Measurements from ENCODE around the gene CCDC8.

The CCDC8 gene

DNA sequence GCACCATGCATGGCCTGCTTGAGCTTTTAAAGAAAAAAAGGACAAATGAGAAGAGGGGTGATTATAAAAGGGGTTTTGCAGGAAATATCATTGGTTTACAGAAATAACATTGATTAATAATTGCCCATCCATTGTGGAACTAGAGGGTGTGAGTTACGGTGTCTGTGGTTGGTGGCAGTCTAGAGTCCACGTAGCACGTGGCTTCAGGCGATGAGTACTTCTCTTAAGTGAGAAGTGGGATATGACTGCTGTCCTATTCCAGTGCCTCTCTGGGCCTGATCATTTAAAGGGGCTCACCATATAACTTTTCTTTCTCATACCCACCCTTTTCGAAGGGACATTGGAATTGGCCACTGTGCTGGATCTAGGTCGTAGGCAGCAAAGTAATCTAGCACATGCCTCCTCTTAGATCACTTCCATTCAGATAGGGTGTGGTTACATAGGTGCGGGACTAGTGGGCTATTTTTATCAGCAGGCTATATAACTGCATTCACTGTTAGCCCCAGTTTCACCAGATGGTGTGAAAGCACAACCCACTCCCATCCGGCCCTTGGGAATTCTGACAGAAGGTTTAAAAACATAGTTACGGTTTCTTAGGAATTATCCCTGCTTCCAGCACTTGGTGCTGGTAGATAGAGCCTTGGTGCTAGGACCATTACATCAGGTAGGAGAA lies 46.6 kb downstream of the CCDC8 start:
- H3K4me3 ChIP-seq (ENCODE audit: low read depth, low read length): no peak overlapping the region
- DNase-seq (ENCODE audit: low read depth): no peak
- no peak for TF ChIP-seq CTCF (IDR thresholded peaks at IDR 0.05; ENCODE audit: low read depth, low read length)
- TF ChIP-seq, protein P1, sequence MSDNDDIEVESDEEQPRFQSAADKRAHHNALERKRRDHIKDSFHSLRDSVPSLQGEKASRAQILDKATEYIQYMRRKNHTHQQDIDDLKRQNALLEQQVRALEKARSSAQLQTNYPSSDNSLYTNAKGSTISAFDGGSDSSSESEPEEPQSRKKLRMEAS (IDR thresholded peaks at IDR 0.05; ENCODE audit: low read depth, low read length): no peak
- TF ChIP-seq POLR2A (IDR thresholded peaks at IDR 0.05; ENCODE audit: extremely low read depth, insufficient read length): no peak
- no peak for TF ChIP-seq MYC (IDR thresholded peaks at IDR 0.05; ENCODE audit: low read depth, low read length)

DNA sequence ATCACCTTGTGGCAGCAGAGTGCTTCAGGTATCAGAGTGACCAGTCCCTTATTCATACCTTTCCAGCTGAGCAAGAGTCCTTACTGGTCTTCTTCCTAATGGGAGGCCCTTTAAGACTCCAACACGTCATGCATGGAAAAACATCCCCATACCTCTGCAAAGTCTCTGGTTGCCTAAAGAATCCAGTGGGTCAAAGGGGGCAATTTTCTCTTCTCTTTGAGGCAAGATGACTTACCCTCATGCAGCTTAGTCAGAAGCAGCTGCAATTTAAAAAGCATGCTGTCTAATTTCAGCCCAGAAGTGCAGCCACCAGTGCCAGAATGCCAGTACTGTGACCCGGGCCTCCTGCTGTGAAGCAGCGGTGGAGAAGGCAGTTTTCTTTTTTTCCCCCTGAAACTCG lies 47.8 kb downstream of the CCDC8 start:
- no peak for DNase-seq (ENCODE audit: low read depth)
- no peak for TF ChIP-seq POLR2A (IDR thresholded peaks at IDR 0.05; ENCODE audit: extremely low read depth, insufficient read length)
- no peak for TF ChIP-seq CTCF (IDR thresholded peaks at IDR 0.05; ENCODE audit: low read depth, low read length)
- TF ChIP-seq, protein P1 (IDR thresholded peaks at IDR 0.05; ENCODE audit: low read depth, low read length): no peak
- TF ChIP-seq MYC (IDR thresholded peaks at IDR 0.05; ENCODE audit: low read depth, low read length): no peak
- no peak overlapping the region for H3K4me3 ChIP-seq (ENCODE audit: low read depth, low read length)

GRCh38 chr19:46364359-46364758 lies 49.0 kb downstream of the CCDC8 start:
- no peak for DNase-seq (ENCODE audit: low read depth)
- no peak overlapping the region for H3K4me3 ChIP-seq (ENCODE audit: low read depth, low read length)
- TF ChIP-seq POLR2A (IDR thresholded peaks at IDR 0.05; ENCODE audit: extremely low read depth, insufficient read length) (no peak), MYC (IDR thresholded peaks at IDR 0.05; ENCODE audit: low read depth, low read length) (no peak), CTCF (IDR thresholded peaks at IDR 0.05; ENCODE audit: low read depth, low read length) (no peak)
- TF ChIP-seq, protein P1 (IDR thresholded peaks at IDR 0.05; ENCODE audit: low read depth, low read length): no peak

DNA sequence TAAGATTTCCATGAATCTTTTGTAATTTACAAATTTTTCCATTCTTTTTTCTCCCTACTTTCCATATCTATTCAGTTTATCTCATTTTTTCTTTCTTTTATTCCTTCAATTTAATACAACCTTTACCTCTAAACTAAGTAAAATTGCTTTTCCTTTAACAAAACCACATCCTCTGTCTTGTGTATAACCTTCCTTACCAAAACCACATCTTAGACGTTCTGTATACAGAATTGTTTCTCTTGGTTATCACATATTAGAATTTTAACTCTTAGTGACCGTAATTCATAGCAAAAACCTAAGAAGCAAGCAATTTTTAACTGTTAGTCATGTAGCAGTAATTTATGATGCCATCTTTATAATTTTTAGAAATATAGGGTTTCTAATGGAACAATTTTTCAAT lies 51.4 kb downstream of the CCDC8 start:
- no peak for DNase-seq (ENCODE audit: low read depth)
- TF ChIP-seq, protein P1 (IDR thresholded peaks at IDR 0.05; ENCODE audit: low read depth, low read length): no peak
- TF ChIP-seq CTCF (IDR thresholded peaks at IDR 0.05; ENCODE audit: low read depth, low read length): no peak
- TF ChIP-seq MYC (IDR thresholded peaks at IDR 0.05; ENCODE audit: low read depth, low read length): no peak
- no peak for TF ChIP-seq POLR2A (IDR thresholded peaks at IDR 0.05; ENCODE audit: extremely low read depth, insufficient read length)
- H3K4me3 ChIP-seq (ENCODE audit: low read depth, low read length): no peak overlapping the region

Data from NB4 (cell line).